K562 (cell line): ENCODE measurements around the gene BOD1L1.

Experiments used
- CC2D1A ChIP-seq: fragments of 450-650 bp; IDR thresholded peaks from 2 replicates; pipeline ENCODE4 v1.6.1; 2017; ENCODE audit warnings: mild to moderate bottlenecking
- SAP30 ChIP-seq: fragments of 200-600 bp; sonication (generic); IDR thresholded peaks from 2 replicates; pipeline ENCODE4 v1.6.1; 2012; ENCODE audit warnings: borderline replicate concordance, low read depth, mild to moderate bottlenecking, moderate library complexity, low read length, control low read depth, inconsistent platforms; ENCODE audit not compliant: insufficient read depth, poor library complexity, severe bottlenecking

DNA sequence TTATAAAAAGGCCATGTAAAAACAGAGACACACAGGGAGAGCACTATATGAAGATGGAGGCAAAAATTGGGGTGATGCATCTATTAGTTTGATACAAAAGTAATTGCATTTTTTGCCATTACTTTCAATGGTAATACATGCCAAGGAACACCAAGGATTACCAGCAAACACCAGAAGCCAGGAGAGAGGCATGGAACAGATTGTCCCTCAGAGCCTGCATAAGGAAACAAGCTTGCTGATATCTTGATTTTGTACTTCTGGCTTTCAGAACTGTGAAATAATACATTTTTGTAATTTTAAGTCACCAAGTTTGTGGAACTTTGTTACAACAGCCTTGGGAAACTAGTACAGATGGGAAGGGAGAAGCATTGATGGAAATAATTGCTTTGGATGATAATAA lies 45.6 kb upstream of the BOD1L1 start:
- TF ChIP-seq SAP30 = no peak
- TF ChIP-seq CC2D1A = no peak
